ENCODE data around the gene ITGB4.
"Not testable (repeated sequence)": the region's sequence is repeated elsewhere in the genome, so short reads cannot be mapped to it uniquely, and the experiment has no call there.

ITGB4 gene

DNA sequence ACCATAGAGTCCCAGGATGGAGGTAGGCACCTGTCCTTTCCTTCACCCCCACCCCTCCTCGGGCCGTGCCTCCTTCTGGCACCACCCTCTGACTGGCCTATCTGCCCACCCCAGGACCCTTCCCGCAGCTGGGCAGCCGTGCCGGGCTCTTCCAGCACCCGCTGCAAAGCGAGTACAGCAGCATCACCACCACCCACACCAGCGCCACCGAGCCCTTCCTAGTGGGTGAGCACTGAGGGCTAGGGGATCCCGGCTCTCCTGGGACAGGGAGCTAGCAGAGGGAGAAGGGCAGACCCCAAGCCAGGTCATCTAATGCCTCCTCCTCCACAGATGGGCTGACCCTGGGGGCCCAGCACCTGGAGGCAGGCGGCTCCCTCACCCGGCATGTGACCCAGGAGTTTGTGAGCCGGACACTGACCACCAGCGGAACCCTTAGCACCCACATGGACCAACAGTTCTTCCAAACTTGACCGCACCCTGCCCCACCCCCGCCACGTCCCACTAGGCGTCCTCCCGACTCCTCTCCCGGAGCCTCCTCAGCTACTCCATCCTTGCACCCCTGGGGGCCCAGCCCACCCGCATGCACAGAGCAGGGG lies 35.9 kb downstream of the ITGB4 start:
- TF ChIP-seq, protein P1, sequence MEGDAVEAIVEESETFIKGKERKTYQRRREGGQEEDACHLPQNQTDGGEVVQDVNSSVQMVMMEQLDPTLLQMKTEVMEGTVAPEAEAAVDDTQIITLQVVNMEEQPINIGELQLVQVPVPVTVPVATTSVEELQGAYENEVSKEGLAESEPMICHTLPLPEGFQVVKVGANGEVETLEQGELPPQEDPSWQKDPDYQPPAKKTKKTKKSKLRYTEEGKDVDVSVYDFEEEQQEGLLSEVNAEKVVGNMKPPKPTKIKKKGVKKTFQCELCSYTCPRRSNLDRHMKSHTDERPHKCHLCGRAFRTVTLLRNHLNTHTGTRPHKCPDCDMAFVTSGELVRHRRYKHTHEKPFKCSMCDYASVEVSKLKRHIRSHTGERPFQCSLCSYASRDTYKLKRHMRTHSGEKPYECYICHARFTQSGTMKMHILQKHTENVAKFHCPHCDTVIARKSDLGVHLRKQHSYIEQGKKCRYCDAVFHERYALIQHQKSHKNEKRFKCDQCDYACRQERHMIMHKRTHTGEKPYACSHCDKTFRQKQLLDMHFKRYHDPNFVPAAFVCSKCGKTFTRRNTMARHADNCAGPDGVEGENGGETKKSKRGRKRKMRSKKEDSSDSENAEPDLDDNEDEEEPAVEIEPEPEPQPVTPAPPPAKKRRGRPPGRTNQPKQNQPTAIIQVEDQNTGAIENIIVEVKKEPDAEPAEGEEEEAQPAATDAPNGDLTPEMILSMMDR (IDR thresholded peaks at IDR 0.05; ENCODE audit: borderline replicate concordance, control extremely low read depth, extremely low read depth, insufficient read depth, missing control alignments) = no peak
- no peak for DNase-seq (ENCODE audit: low spot score)
- in situ Hi-C loops (cut with MboI; ENCODE audit: low sequenced_read_pairs, unreplicated experiment) = no loop called here

DNA sequence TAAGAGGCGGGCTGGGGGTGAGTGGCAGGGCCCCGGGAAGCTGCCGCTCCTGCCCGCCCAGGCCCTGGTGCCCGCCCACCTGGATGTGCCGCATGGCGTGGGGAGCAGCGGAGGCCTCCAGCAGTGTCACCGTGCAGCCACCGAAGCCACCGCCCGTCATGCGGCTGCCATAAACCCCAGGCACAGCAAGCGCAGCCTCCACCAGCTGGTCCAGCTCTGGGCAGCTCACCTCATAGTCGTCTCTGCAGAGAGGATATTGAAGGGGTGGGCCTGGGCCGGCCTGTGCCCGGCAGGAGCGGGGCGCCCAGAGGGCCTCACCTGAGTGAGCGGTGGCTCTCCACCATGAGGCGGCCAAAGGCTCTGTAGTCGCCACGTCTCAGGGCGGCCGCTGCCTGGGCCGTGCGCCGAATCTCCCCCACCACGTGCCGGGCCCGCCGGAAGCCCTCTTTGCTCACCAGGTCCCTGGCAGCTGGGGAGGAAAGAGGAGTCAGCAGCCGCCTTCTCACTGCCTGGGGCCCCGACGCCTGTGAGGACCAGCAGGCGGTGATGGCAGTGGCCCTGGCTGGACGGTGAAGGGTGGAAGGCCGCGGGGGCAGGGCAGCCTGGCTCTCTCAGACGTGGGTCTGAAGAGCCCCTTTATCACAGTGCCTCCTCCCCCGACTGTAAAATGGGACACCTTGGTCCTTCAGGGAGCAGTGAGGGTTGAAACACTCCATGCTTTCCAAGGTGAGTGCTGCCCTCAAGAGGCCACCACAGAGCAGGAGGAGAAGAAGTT lies 37.1 kb downstream of the ITGB4 start:
- TF ChIP-seq, protein P1 (IDR thresholded peaks at IDR 0.05; ENCODE audit: borderline replicate concordance, control extremely low read depth, extremely low read depth, insufficient read depth, missing control alignments) = peak; percentile 8
- in situ Hi-C loops (cut with MboI; ENCODE audit: low sequenced_read_pairs, unreplicated experiment) = no loop called here
- DNase-seq (ENCODE audit: low spot score) = no peak

GRCh38 chr17:75759457-75759856 lies 38.2 kb downstream of the ITGB4 start:
- TF ChIP-seq, protein P1 (IDR thresholded peaks at IDR 0.05; ENCODE audit: borderline replicate concordance, control extremely low read depth, extremely low read depth, insufficient read depth, missing control alignments) = no peak
- no peak for DNase-seq (ENCODE audit: low spot score)
- in situ Hi-C loops (cut with MboI; ENCODE audit: low sequenced_read_pairs, unreplicated experiment) = no loop called here

DNA sequence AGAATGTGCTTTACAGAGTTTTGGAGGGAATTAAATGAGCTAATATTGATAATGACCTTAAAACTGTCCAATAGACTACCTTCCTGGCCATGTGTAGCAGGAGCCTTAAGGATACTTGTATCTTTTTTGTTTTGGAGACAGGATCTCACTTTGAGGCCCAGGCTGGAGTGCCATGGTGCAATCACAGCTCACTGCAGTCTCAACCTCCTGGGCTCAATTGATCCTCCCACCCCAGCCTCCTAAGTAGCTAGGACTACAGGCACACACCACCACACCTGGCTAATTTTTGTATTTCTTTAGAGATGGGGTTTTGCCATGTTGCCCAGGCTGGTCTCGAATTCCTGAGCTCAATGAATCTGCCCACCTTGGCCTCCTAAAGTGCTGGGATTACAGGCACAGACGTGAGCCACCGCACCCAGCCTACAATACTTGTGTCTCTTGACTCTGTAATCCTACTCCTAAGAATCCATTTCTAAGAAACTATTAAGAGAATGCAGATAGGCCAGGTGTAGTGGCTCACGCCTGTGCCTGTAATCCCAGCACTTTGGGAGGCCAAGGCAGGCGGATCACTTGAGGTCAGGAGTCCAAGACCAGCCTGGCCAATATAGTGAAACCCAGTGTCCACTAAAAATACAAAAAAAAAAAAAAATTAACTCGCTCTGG lies 38.9 kb downstream of the ITGB4 start:
- in situ Hi-C loops (cut with MboI; ENCODE audit: low sequenced_read_pairs, unreplicated experiment); DNase-seq (ENCODE audit: low spot score): not testable (repeated sequence)

GRCh38 chr17:75762513-75763268 lies 41.4 kb downstream of the ITGB4 start:
- in situ Hi-C loops (cut with MboI; ENCODE audit: low sequenced_read_pairs, unreplicated experiment) = no loop called here
- no peak for DNase-seq (ENCODE audit: low spot score)
- TF ChIP-seq, protein P1 (IDR thresholded peaks at IDR 0.05; ENCODE audit: borderline replicate concordance, control extremely low read depth, extremely low read depth, insufficient read depth, missing control alignments) = no peak

DNA sequence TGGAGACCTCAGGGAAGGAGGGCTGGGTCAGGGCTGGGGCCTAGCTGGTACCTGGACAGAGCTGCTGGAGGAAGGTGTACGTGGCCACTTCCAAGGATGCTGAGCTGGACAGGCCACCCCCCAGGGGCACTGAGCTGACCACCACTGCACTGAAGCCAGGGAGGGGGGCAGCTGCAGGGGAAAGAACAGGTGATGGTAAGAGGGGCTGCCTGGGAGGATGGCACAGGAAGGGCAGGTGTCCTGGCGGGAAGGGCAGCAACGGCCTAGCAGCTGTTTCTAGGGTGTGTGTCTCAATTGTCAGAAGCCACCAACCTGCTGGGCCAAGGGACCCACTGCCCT lies 42.0 kb downstream of the ITGB4 start:
- no peak for DNase-seq (ENCODE audit: low spot score)
- in situ Hi-C loops (cut with MboI; ENCODE audit: low sequenced_read_pairs, unreplicated experiment) = no loop called here
- TF ChIP-seq, protein P1 (IDR thresholded peaks at IDR 0.05; ENCODE audit: borderline replicate concordance, control extremely low read depth, extremely low read depth, insufficient read depth, missing control alignments) = no peak

Data from GM13976 (cell line).